ENCODE results near the gene SMIM12.
"Not testable (repeated sequence)": the region's sequence is repeated elsewhere in the genome, so short reads cannot be mapped to it uniquely, and the experiment has no call there.

SMIM12 gene

GRCh38 chr1:34827341-34827941, 32.1 kb downstream of the SMIM12 start:
- DNase-seq (ENCODE audit: low read depth) = no peak
- H3K4me3 ChIP-seq (replicated peaks; ENCODE audit: low read depth, low read length) = no peak overlapping the region
- TF ChIP-seq CTCF (IDR thresholded peaks at IDR 0.05; ENCODE audit: low read length, missing control alignments) = no peak

GRCh38 chr1:34825455-34826091, 34.0 kb downstream of the SMIM12 start:
- H3K4me3 ChIP-seq (replicated peaks; ENCODE audit: low read depth, low read length) = no peak overlapping the region
- no peak for TF ChIP-seq CTCF (IDR thresholded peaks at IDR 0.05; ENCODE audit: low read length, missing control alignments)
- DNase-seq (ENCODE audit: low read depth) = no peak

- TF ChIP-seq CTCF (IDR thresholded peaks at IDR 0.05; ENCODE audit: low read length, missing control alignments) = no peak
- no peak overlapping the region for H3K4me3 ChIP-seq (replicated peaks; ENCODE audit: low read depth, low read length)
- DNase-seq (ENCODE audit: low read depth) = no peak
These were observed 34.6 kb downstream of the SMIM12 start for GRCh38 chr1:34824817-34825454.

GRCh38 chr1:34822202-34822601, 37.3 kb downstream of the SMIM12 start:
- H3K4me3 ChIP-seq (replicated peaks; ENCODE audit: low read depth, low read length) = no peak overlapping the region
- no peak for DNase-seq (ENCODE audit: low read depth)
- TF ChIP-seq CTCF (IDR thresholded peaks at IDR 0.05; ENCODE audit: low read length, missing control alignments) = no peak

- DNase-seq (ENCODE audit: low read depth); H3K4me3 ChIP-seq (replicated peaks; ENCODE audit: low read depth, low read length): not testable (repeated sequence)
These were observed 40.7 kb downstream of the SMIM12 start for GRCh38 chr1:34818862-34819261.

GRCh38 chr1:34816778-34817177, 42.8 kb downstream of the SMIM12 start:
- no peak overlapping the region for H3K4me3 ChIP-seq (replicated peaks; ENCODE audit: low read depth, low read length)
- DNase-seq (ENCODE audit: low read depth) = no peak
- no peak for TF ChIP-seq CTCF (IDR thresholded peaks at IDR 0.05; ENCODE audit: low read length, missing control alignments)

- TF ChIP-seq CTCF (IDR thresholded peaks at IDR 0.05; ENCODE audit: low read length, missing control alignments) = no peak
- no peak for DNase-seq (ENCODE audit: low read depth)
- H3K4me3 ChIP-seq (replicated peaks; ENCODE audit: low read depth, low read length) = no peak overlapping the region
These were observed 43.2 kb downstream of the SMIM12 start for GRCh38 chr1:34816332-34816731.

GRCh38 chr1:34810781-34811180, 48.8 kb downstream of the SMIM12 start:
- not testable (repeated sequence) for DNase-seq (ENCODE audit: low read depth)

More at GRCh38 chr1:34810781-34811180, 48.8 kb downstream of the SMIM12 start:
- not testable (repeated sequence) for H3K4me3 ChIP-seq (replicated peaks; ENCODE audit: low read depth, low read length)

All from fibroblast of pulmonary artery (primary cell).